ENCODE data around the gene ADGRG6.

DNA sequence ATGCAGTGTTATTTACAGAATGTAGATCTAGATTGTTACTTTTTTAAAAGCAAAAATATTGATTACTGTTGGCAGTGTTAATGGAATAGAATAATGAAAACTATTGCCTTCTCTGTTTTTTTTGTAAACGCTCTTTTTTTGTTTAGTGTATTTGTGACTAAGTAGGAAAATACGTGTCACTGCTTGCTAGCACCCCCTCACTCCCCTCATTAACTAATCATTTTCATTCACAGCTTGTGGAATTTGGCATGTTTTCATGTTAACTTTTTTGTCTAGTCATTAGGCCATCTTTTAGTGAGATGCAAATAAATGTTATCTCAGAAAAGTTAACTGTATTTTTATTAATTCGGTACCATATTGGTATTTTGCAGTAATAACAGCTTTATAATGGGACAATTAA, 29.8 kb downstream of the ADGRG6 start:
- no peak for TF ChIP-seq POLR2AphosphoS5 (IDR thresholded peaks at IDR 0.05; ENCODE audit: low read depth, low read length)
- no peak for TF ChIP-seq SIN3A (IDR thresholded peaks at IDR 0.05; ENCODE audit: borderline replicate concordance, insufficient read depth, low read length)
